ENCODE measurements around the gene DLX3. TPM values are rescaled to one million over a fixed set of nuclear protein-coding genes. Genes with fewer than 3 reads are reported as not detected.
A peak's percentile ranks its signal among the peaks of the same experiment; 100 is the strongest.

The DLX3 gene
- total RNA-seq, 2 donors from 2014 or later: 0.58 to 1.4 TPM

DNA sequence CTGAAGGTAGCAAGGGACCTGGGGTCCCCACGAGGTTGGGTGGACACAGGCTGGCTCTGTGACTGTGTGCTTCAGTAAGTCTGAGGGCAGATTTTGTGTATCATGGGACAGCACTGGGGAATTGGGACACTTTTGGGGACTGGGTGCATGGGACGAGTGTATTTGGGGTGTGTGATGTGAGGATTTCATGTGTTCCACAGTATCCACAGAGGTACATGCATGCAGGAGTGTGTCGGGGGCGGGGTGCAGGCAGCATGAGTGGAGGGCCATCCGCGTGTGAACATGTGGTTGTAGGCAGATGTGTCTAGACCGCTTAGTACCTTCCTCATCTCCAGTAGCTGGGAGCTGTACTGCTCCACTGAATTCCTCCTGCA lies 1.1 kb upstream of the DLX3 start:
- no peak for DNase-seq
- peak overlapping the region; percentile 48 for H3K4me3 Mint-ChIP-seq
- Histone ChIP-seq H3K9ac (ENCODE audit: extremely low read depth, low read length, poor library complexity, severe bottlenecking) (no peak overlapping the region), H3K36me3 (ENCODE audit: control insufficient read depth, insufficient read depth, low read length) (no peaks in the 10 kb centered on the region), H3K9me3 (ENCODE audit: control insufficient read depth, low read length) (peaks cover 6% of the 10 kb centered on the region), H3K27me3 (ENCODE audit: control insufficient read depth, insufficient read depth, low read length, poor library complexity, severe bottlenecking) (peaks cover 92% of the 10 kb centered on the region), H3K27ac (ENCODE audit: low read depth, low read length) (no peak overlapping the region), H3K4me1 (ENCODE audit: control insufficient read depth, insufficient read depth, low read length) (no peaks in the 10 kb centered on the region), H3K4me3 (ENCODE audit: low read length) (no peak overlapping the region)
- no peaks in the 10 kb centered on the region for H3K36me3 Mint-ChIP-seq (ENCODE audit: low read depth)
- H3K27me3 Mint-ChIP-seq (ENCODE audit: insufficient read depth): peaks cover 90% of the 10 kb centered on the region
- peaks cover 1% of the 10 kb centered on the region for H3K9me3 Mint-ChIP-seq
- H3K27ac Mint-ChIP-seq: no peak overlapping the region
- 37 to 56% methylated on average over 4 to 7 of the region's 7 CpGs for WGBS, 2 experiments (ENCODE audit: insufficient coverage in 1 of 2, insufficient read length in 1 of 2)
- peaks cover 12% of the 10 kb centered on the region for H3K4me1 Mint-ChIP-seq
- TF ChIP-seq, protein P1, sequence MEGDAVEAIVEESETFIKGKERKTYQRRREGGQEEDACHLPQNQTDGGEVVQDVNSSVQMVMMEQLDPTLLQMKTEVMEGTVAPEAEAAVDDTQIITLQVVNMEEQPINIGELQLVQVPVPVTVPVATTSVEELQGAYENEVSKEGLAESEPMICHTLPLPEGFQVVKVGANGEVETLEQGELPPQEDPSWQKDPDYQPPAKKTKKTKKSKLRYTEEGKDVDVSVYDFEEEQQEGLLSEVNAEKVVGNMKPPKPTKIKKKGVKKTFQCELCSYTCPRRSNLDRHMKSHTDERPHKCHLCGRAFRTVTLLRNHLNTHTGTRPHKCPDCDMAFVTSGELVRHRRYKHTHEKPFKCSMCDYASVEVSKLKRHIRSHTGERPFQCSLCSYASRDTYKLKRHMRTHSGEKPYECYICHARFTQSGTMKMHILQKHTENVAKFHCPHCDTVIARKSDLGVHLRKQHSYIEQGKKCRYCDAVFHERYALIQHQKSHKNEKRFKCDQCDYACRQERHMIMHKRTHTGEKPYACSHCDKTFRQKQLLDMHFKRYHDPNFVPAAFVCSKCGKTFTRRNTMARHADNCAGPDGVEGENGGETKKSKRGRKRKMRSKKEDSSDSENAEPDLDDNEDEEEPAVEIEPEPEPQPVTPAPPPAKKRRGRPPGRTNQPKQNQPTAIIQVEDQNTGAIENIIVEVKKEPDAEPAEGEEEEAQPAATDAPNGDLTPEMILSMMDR (conservative IDR thresholded peaks at IDR 0.05): no peak

DNA sequence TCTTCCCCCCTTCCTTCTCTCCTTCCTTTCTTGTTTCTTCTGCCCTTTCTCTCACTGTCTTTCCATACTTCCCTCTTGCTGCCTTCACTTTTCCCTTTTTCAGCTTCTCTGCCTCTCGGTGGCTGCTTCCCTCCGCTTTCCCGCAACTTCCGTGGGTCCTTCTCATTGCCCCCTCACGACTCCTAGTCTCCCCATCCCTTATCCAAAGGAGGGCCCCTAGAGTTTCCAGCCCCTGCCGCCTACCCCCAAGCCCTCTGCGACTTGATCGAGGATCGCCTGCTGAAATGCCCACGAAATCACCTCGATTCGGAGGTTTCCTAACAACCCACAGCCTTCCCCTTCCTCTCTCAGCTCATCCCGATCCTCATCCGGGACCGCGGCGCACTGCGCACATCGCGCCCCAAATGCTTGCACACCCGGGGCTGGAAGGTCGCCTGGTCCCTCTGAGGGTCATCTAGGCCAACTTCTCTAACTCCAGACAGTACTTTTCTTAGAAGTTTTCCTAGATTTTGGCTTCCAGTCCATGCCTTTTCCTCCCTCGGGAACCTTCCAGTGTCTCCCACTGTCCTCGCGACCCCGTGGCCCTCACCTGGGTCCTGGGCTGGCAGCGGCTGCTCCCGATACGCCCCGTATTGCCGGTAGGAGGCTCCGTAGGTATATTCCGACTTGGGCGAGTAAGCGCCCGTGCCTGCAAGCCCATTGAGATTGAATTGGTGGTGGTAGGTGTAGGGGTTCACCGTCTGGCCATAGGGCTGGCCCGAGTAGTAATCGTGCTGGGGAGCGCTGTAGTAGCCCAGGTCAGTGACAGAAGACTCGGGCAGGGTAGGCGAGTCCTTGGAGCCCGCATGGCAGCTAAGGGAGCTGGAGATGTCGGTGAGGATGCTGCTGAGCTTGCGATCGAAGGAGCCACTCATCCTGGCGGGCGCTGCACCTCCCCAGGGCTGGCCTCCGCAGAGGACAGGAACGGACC lies 654 bp downstream of the DLX3 start:
- Histone ChIP-seq H3K27me3 (ENCODE audit: control insufficient read depth, insufficient read depth, low read length, poor library complexity, severe bottlenecking) (peaks cover 92% of the 10 kb centered on the region), H3K27ac (ENCODE audit: low read depth, low read length) (no peak overlapping the region), H3K4me1 (ENCODE audit: control insufficient read depth, insufficient read depth, low read length) (no peaks in the 10 kb centered on the region), H3K9me3 (ENCODE audit: control insufficient read depth, low read length) (peaks cover 6% of the 10 kb centered on the region), H3K9ac (ENCODE audit: extremely low read depth, low read length, poor library complexity, severe bottlenecking) (no peak overlapping the region), H3K4me3 (ENCODE audit: low read length) (peak overlapping the region; percentile 71), H3K36me3 (ENCODE audit: control insufficient read depth, insufficient read depth, low read length) (no peaks in the 10 kb centered on the region)
- peak; percentile 91 for DNase-seq
- H3K27me3 Mint-ChIP-seq (ENCODE audit: insufficient read depth): peaks cover 91% of the 10 kb centered on the region
- H3K36me3 Mint-ChIP-seq (ENCODE audit: low read depth): no peaks in the 10 kb centered on the region
- TF ChIP-seq, protein P1 (conservative IDR thresholded peaks at IDR 0.05): peak; percentile 54
- H3K9me3 Mint-ChIP-seq: peaks cover 1% of the 10 kb centered on the region
- peaks cover 12% of the 10 kb centered on the region for H3K4me1 Mint-ChIP-seq
- peak overlapping the region; percentile 56 for H3K4me3 Mint-ChIP-seq
- no peak overlapping the region for H3K27ac Mint-ChIP-seq
- 8% methylated on average over 23 to 50 of the region's 50 CpGs for WGBS, 2 experiments (ENCODE audit: insufficient coverage in 1 of 2, insufficient read length in 1 of 2)

DNA sequence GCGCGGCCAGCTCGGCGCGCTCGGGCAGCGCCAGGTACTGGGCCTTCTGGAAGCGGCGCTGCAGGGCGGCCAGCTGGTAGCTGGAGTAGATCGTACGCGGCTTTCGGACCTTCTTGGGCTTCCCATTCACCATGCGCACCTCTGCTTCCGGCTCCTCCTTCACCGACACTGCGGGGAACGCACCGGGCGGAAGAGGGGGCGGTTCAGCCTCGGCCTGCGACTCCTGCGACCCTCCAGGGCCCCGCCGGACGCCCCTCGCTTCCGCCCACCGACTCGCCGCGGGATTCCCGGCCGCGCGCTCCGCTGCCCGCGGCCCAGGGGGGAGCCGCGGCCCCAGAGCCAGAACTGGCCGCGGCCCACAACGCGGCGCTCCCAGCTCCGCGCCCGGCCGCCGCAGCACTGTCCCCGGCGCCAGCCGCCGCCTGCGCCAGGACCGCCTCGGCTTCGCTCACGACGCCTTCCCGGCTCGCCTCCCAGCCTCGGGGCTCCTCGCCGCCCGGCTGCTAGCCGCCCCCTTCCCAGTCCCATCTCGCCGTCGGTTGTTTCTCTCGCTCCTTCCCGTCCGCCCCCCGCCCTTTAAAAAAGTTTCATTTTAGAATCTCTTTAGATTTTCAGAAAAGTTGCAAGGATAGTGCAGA lies 1.5 kb downstream of the DLX3 start:
- peak; percentile 92 for DNase-seq
- H3K9me3 ChIP-seq (ENCODE audit: control insufficient read depth, low read length): peaks cover 6% of the 10 kb centered on the region
- no peak overlapping the region for H3K27ac ChIP-seq (ENCODE audit: low read depth, low read length)
- H3K27me3 Mint-ChIP-seq (ENCODE audit: insufficient read depth): peaks cover 94% of the 10 kb centered on the region
- H3K9me3 Mint-ChIP-seq: peaks cover 1% of the 10 kb centered on the region
- WGBS, 2 experiments (ENCODE audit: insufficient coverage in 1 of 2, insufficient read length in 1 of 2): 1 to 2% methylated on average over 41 to 76 of the region's 77 CpGs
- H3K9ac ChIP-seq (ENCODE audit: extremely low read depth, low read length, poor library complexity, severe bottlenecking): no peak overlapping the region
- no peak overlapping the region for H3K27ac Mint-ChIP-seq
- H3K36me3 ChIP-seq (ENCODE audit: control insufficient read depth, insufficient read depth, low read length): no peaks in the 10 kb centered on the region
- peak overlapping the region; percentile 71 for H3K4me3 ChIP-seq (ENCODE audit: low read length)
- H3K4me1 ChIP-seq (ENCODE audit: control insufficient read depth, insufficient read depth, low read length): no peaks in the 10 kb centered on the region
- H3K4me1 Mint-ChIP-seq: peaks cover 12% of the 10 kb centered on the region
- H3K4me3 Mint-ChIP-seq: peak overlapping the region; percentile 56
- no peaks in the 10 kb centered on the region for H3K36me3 Mint-ChIP-seq (ENCODE audit: low read depth)
- TF ChIP-seq, protein P1 (conservative IDR thresholded peaks at IDR 0.05): no peak
- H3K27me3 ChIP-seq (ENCODE audit: control insufficient read depth, insufficient read depth, low read length, poor library complexity, severe bottlenecking): peaks cover 95% of the 10 kb centered on the region
